GM12874 (cell line): ENCODE data around the gene SLC16A2.

Source experiments
- CTCF ChIP-seq: IDR thresholded peaks from 2 replicates; pipeline ENCODE4 v1.5.1; 2011; ENCODE audit warnings: low read depth, mild to moderate bottlenecking, control low read depth, low read length, moderate library complexity; ENCODE audit not compliant: insufficient read depth

Gene SLC16A2

GRCh38 chrX:74423289-74423998 lies 2.2 kb downstream of the SLC16A2 start:
- TF ChIP-seq CTCF: no peak

GRCh38 chrX:74426071-74426470 lies 4.8 kb downstream of the SLC16A2 start:
- no peak for TF ChIP-seq CTCF

- TF ChIP-seq CTCF: no peak
Observed at GRCh38 chrX:74426615-74427014, 5.3 kb downstream of the SLC16A2 start.

- TF ChIP-seq CTCF: no peak
Observed at GRCh38 chrX:74431797-74432196, 10.5 kb downstream of the SLC16A2 start.

GRCh38 chrX:74434336-74434735 lies 13.0 kb downstream of the SLC16A2 start:
- TF ChIP-seq CTCF: no peak

GRCh38 chrX:74437530-74437929 lies 16.2 kb downstream of the SLC16A2 start:
- TF ChIP-seq CTCF: no peak

- TF ChIP-seq CTCF: no peak
Observed at GRCh38 chrX:74438764-74439163, 17.5 kb downstream of the SLC16A2 start.
